Colonic mucosa (tissue), 4 donors: Measurements from ENCODE around the gene CLBA1. TPM values are rescaled to one million over a fixed set of nuclear protein-coding genes. Genes with fewer than 3 reads are reported as not detected.
"Not testable (repeated sequence)": the region's sequence is repeated elsewhere in the genome, so short reads cannot be mapped to it uniquely, and the experiment has no call there.

ENCODE experiments used
- DNase-seq: peaks from one replicate; pipeline ENCODE4 v3.0.0-alpha.2; 2020
- H3K27ac ChIP-seq: fragments of 200-600 bp; one replicate; pipeline ENCODE4 v1.8.0; 2021
- H3K27me3 ChIP-seq: fragments of 200-600 bp; one replicate; pipeline ENCODE4 v1.8.0; 2021
- H3K36me3 ChIP-seq: fragments of 200-600 bp; one replicate; pipeline ENCODE4 v1.8.0; 2021
- H3K4me1 ChIP-seq: fragments of 200-600 bp; one replicate; pipeline ENCODE4 v1.8.0; 2021; ENCODE audit warnings: mild to moderate bottlenecking
- H3K4me3 ChIP-seq: fragments of 200-600 bp; one replicate; pipeline ENCODE4 v1.8.0; 2021
- H3K9ac ChIP-seq, 2 donors: one replicate each; pipeline ENCODE4 v1.7.0; 2013; ENCODE audit warnings: control low read depth in 2 of 2, low read depth in 2 of 2, low read length in 2 of 2
- H3K9me3 ChIP-seq: fragments of 200-600 bp; one replicate; pipeline ENCODE4 v1.8.0; 2021
- CTCF ChIP-seq: fragments of 200-600 bp; IDR thresholded peaks from one replicate; pipeline ENCODE4 v1.8.0; 2022; ENCODE audit warnings: antibody characterized with exemption, mild to moderate bottlenecking
- intact Hi-C: fragments of 100-400 bp; cut with DNase I; formaldehyde crosslinking; loops from one replicate; pipeline ENCODE4 v1.14.1; 2022
- total RNA-seq, 2 donors: library from RNA; stranded (reverse); fragmentation: NEBNext Ultra II Directional in 1 of 2; extraction: Animal tissue kit (Norgen Biotek cat#: 25700) in 1 of 2; gene quantifications; one replicate each; pipeline ENCODE4 v1.2.1, GENCODE V29; 2021
- donor health status: healthy.
- donor health status: DM: no; HTN: no; CAD: no.
- donor health status: DM: no; HTN: no; CAD: no.

CLBA1 gene
- total RNA-seq, 2 donors from 2014 or later = 3.8 TPM

- Histone ChIP-seq H3K4me1 (no peaks in the 10 kb centered on the region), H3K9me3 (no peaks in the 10 kb centered on the region), H3K4me3 (no peak overlapping the region), H3K27me3 (no peaks in the 10 kb centered on the region), H3K36me3 (no peaks in the 10 kb centered on the region), H3K27ac (no peak overlapping the region), H3K9ac (no peak overlapping the region)
- no peak for TF ChIP-seq CTCF
- no peak for DNase-seq
- intact Hi-C loops = no loop called here
These were observed 36.9 kb upstream of the CLBA1 start for GRCh38 chr14:104948736-104949031.

GRCh38 chr14:104949406-104949955, 36.1 kb upstream of the CLBA1 start:
- H3K36me3 ChIP-seq, intact Hi-C loops, H3K4me3 ChIP-seq, H3K4me1 ChIP-seq, H3K9ac ChIP-seq, H3K27ac ChIP-seq, H3K27me3 ChIP-seq, H3K9me3 ChIP-seq, DNase-seq: not testable (repeated sequence)

- intact Hi-C loops = no loop called here
- Histone ChIP-seq H3K27me3 (no peaks in the 10 kb centered on the region), H3K9me3 (no peaks in the 10 kb centered on the region), H3K4me3 (no peak overlapping the region), H3K36me3 (no peaks in the 10 kb centered on the region), H3K9ac (no peak overlapping the region), H3K4me1 (no peaks in the 10 kb centered on the region), H3K27ac (no peak overlapping the region)
- TF ChIP-seq CTCF = no peak
- DNase-seq = no peak
These were observed 35.6 kb upstream of the CLBA1 start for GRCh38 chr14:104950021-104950420.

- H3K9me3 ChIP-seq, DNase-seq, intact Hi-C loops, H3K27ac ChIP-seq, H3K27me3 ChIP-seq, H3K4me3 ChIP-seq, H3K4me1 ChIP-seq, H3K9ac ChIP-seq, H3K36me3 ChIP-seq: not testable (repeated sequence)
These were observed 34.9 kb upstream of the CLBA1 start for GRCh38 chr14:104950701-104951100.

GRCh38 chr14:104951863-104952657, 33.5 kb upstream of the CLBA1 start:
- DNase-seq, H3K4me3 ChIP-seq, H3K27me3 ChIP-seq, H3K9me3 ChIP-seq, H3K36me3 ChIP-seq, H3K4me1 ChIP-seq, H3K27ac ChIP-seq, H3K9ac ChIP-seq, intact Hi-C loops: not testable (repeated sequence)

GRCh38 chr14:104953097-104953496, 32.5 kb upstream of the CLBA1 start:
- Histone ChIP-seq H3K9me3 (no peaks in the 10 kb centered on the region), H3K9ac (no peak overlapping the region), H3K36me3 (no peaks in the 10 kb centered on the region), H3K4me3 (no peak overlapping the region), H3K27ac (no peak overlapping the region), H3K4me1 (no peaks in the 10 kb centered on the region), H3K27me3 (no peaks in the 10 kb centered on the region)
- no peak for DNase-seq
- intact Hi-C loops = no loop called here
- no peak for TF ChIP-seq CTCF

GRCh38 chr14:104953896-104954656, 31.5 kb upstream of the CLBA1 start:
- TF ChIP-seq CTCF = no peak
- no peaks in the 10 kb centered on the region for H3K27me3 ChIP-seq
- no peaks in the 10 kb centered on the region for H3K36me3 ChIP-seq
- intact Hi-C loops = no loop called here
- H3K4me1 ChIP-seq = no peaks in the 10 kb centered on the region
- H3K27ac ChIP-seq = no peak overlapping the region
- no peak overlapping the region for H3K4me3 ChIP-seq
- DNase-seq = no peak
- no peaks in the 10 kb centered on the region for H3K9me3 ChIP-seq
- no peak overlapping the region for H3K9ac ChIP-seq
